Measurements from ENCODE around the gene TSKU.

The TSKU gene

GRCh38 chr11:76792505-76793264, 9.5 kb downstream of the TSKU start:
- DNase-seq (ENCODE audit: low read depth, low spot score), result no peak
- no peak overlapping the region for H3K4me3 ChIP-seq (ENCODE audit: low read depth, low read length)
- TF ChIP-seq, protein P1, sequence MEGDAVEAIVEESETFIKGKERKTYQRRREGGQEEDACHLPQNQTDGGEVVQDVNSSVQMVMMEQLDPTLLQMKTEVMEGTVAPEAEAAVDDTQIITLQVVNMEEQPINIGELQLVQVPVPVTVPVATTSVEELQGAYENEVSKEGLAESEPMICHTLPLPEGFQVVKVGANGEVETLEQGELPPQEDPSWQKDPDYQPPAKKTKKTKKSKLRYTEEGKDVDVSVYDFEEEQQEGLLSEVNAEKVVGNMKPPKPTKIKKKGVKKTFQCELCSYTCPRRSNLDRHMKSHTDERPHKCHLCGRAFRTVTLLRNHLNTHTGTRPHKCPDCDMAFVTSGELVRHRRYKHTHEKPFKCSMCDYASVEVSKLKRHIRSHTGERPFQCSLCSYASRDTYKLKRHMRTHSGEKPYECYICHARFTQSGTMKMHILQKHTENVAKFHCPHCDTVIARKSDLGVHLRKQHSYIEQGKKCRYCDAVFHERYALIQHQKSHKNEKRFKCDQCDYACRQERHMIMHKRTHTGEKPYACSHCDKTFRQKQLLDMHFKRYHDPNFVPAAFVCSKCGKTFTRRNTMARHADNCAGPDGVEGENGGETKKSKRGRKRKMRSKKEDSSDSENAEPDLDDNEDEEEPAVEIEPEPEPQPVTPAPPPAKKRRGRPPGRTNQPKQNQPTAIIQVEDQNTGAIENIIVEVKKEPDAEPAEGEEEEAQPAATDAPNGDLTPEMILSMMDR (IDR thresholded peaks at IDR 0.05; ENCODE audit: low read depth, low read length), result no peak
- in situ Hi-C loops (cut with HindIII; ENCODE audit: low sequenced_read_pairs), result no loop called here

DNA sequence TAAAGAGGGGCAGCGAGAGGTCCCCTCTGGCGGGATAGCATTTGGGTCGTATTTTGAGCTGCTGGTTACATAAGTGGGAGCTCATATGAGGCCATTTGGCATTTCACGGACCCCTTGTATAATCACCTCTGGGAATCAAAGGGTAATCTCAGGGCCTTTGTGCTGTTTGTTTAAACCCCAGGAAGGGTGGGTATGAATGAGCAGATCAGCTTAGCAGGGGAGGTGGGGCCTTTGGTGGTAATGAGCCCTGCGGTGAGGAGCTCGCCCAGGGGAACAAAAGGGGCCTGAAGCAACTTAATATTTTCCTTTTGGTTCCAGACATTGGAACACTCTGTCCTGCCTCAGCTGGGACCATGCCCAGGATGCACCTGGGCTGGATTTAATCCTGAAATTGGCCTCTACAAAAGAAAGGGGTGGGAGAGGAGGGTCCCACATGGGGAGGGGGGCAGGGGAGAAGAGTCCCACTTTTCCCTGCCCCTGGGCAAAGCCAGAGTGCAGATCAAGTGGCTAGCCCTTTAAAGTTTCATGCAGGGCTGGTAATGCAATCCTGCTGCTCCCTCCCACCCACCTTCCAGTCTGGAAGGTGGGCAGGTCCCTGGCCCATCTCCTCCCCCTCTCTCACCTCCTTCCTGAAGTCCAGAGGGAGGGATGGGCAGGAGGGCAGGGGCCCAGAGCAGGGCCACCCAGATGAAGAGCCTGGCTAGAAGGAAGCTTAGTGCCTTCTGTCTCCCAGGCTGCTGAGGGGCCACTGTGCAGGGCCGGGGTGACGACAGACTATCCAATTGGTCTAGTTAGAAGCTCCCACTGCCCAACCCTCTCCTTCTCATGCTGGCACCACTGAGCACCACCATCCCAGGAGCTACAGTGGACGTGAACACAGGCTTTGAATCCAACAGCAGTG, 10.5 kb downstream of the TSKU start:
- TF ChIP-seq, protein P1 (IDR thresholded peaks at IDR 0.05; ENCODE audit: low read depth, low read length), result no peak
- peak; percentile 54 for DNase-seq (ENCODE audit: low read depth, low spot score)
- in situ Hi-C loops (cut with HindIII; ENCODE audit: low sequenced_read_pairs), result no loop called here
- H3K4me3 ChIP-seq (ENCODE audit: low read depth, low read length), result no peak overlapping the region

GRCh38 chr11:76794371-76795289, 11.5 kb downstream of the TSKU start:
- TF ChIP-seq, protein P1 (IDR thresholded peaks at IDR 0.05; ENCODE audit: low read depth, low read length), result no peak
- in situ Hi-C loops (cut with HindIII; ENCODE audit: low sequenced_read_pairs), result no loop called here
- no peak overlapping the region for H3K4me3 ChIP-seq (ENCODE audit: low read depth, low read length)
- DNase-seq (ENCODE audit: low read depth, low spot score), result no peak

GRCh38 chr11:76795290-76795935, 12.3 kb downstream of the TSKU start:
- no peak overlapping the region for H3K4me3 ChIP-seq (ENCODE audit: low read depth, low read length)
- DNase-seq (ENCODE audit: low read depth, low spot score), result no peak
- TF ChIP-seq, protein P1 (IDR thresholded peaks at IDR 0.05; ENCODE audit: low read depth, low read length), result no peak
- in situ Hi-C loops (cut with HindIII; ENCODE audit: low sequenced_read_pairs), result no loop called here

GRCh38 chr11:76795936-76796441, 12.8 kb downstream of the TSKU start:
- TF ChIP-seq, protein P1 (IDR thresholded peaks at IDR 0.05; ENCODE audit: low read depth, low read length), result no peak
- in situ Hi-C loops (cut with HindIII; ENCODE audit: low sequenced_read_pairs), result no loop called here
- H3K4me3 ChIP-seq (ENCODE audit: low read depth, low read length), result no peak overlapping the region
- no peak for DNase-seq (ENCODE audit: low read depth, low spot score)
